Cardiac muscle cell (in vitro differentiated cells and primary cell): Measurements from ENCODE around the gene DNAH3. TPM values are rescaled to one million over a fixed set of nuclear protein-coding genes. Genes with fewer than 3 reads are reported as not detected.
A peak's percentile ranks its signal among the peaks of the same experiment; 100 is the strongest.

ENCODE experiments used
- DNase-seq, 2 donors: peaks; one replicate each; pipeline versions ENCODE4 v3.0.0 to v3.0.0-alpha.2; 2010 to 2017; ENCODE audit warnings: low read depth in 1 of 2, low spot score in 1 of 2
- H3K27ac ChIP-seq: fragments of 200-600 bp; sonication (generic); 2 replicates; pipeline ENCODE4 v1.5.1; 2016
- H3K27me3 ChIP-seq: fragments of 200-600 bp; sonication (generic); 2 replicates; pipeline ENCODE4 v1.6.0; 2016; ENCODE audit warnings: control low read depth
- H3K36me3 ChIP-seq: fragments of 200-600 bp; sonication (generic); 2 replicates; pipeline ENCODE4 v1.5.1; 2016; ENCODE audit warnings: control low read depth
- H3K4me1 ChIP-seq: fragments of 200-600 bp; sonication (generic); 2 replicates; pipeline ENCODE4 v1.8.1; 2017; ENCODE audit warnings: low read depth, mild to moderate bottlenecking, mixed run types
- H3K4me3 ChIP-seq: fragments of 200-600 bp; sonication (generic); 2 replicates; pipeline ENCODE4 v1.5.1; 2016; ENCODE audit warnings: mild to moderate bottlenecking
- H3K9me3 ChIP-seq: fragments of 200-600 bp; sonication (generic); 2 replicates; pipeline ENCODE4 v1.5.1; 2017; ENCODE audit warnings: low read depth, mild to moderate bottlenecking, control low read depth
- polyA plus RNA-seq: library from polyadenylated mRNA; unstranded; fragments of >200 nt; fragmentation: Nextera tagmentation; extraction: Ambion mirVana; gene quantifications from 2 replicates; pipeline ENCODE4 v1.2.1, GENCODE V29; 2016
- total RNA-seq: library from RNA; depleted of rRNA; stranded (reverse); fragments of >200 nt; gene quantifications from 2 replicates; pipeline ENCODE4 v1.2.3, GENCODE V29; 2016
- TF ChIP-seq, protein P1 (sequence below): IDR thresholded peaks from 2 replicates; pipeline ENCODE4 v1.5.1; 2012; ENCODE audit warnings: low read depth, mild to moderate bottlenecking, low read length

Gene DNAH3
- total and polyA plus RNA-seq, 2 experiments from 2014 or later = 0.39 TPM; not detected in 1

- H3K36me3 ChIP-seq = no peaks in the 10 kb centered on the region
- peaks cover 17% of the 10 kb centered on the region for H3K4me1 ChIP-seq
- H3K9me3 ChIP-seq = no peaks in the 10 kb centered on the region
- no peak overlapping the region for H3K4me3 ChIP-seq
- TF ChIP-seq, protein P1, sequence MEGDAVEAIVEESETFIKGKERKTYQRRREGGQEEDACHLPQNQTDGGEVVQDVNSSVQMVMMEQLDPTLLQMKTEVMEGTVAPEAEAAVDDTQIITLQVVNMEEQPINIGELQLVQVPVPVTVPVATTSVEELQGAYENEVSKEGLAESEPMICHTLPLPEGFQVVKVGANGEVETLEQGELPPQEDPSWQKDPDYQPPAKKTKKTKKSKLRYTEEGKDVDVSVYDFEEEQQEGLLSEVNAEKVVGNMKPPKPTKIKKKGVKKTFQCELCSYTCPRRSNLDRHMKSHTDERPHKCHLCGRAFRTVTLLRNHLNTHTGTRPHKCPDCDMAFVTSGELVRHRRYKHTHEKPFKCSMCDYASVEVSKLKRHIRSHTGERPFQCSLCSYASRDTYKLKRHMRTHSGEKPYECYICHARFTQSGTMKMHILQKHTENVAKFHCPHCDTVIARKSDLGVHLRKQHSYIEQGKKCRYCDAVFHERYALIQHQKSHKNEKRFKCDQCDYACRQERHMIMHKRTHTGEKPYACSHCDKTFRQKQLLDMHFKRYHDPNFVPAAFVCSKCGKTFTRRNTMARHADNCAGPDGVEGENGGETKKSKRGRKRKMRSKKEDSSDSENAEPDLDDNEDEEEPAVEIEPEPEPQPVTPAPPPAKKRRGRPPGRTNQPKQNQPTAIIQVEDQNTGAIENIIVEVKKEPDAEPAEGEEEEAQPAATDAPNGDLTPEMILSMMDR = no peak
- H3K27ac ChIP-seq = no peak overlapping the region
- H3K27me3 ChIP-seq = no peaks in the 10 kb centered on the region
- peak in 1 of 2 donors; percentile 59 for DNase-seq
These were observed 245.1 kb downstream of the DNAH3 start for GRCh38 chr16:20905576-20905975.

- peak in 1 of 2 donors; percentile 88 for DNase-seq
- Histone ChIP-seq H3K4me3 (no peak overlapping the region), H3K27ac (peak overlapping the region; percentile 17), H3K4me1 (peaks cover 17% of the 10 kb centered on the region), H3K27me3 (no peaks in the 10 kb centered on the region), H3K9me3 (no peaks in the 10 kb centered on the region), H3K36me3 (no peaks in the 10 kb centered on the region)
- TF ChIP-seq, protein P1 = no peak
These were observed 246.1 kb downstream of the DNAH3 start for GRCh38 chr16:20904507-20905081.

DNA sequence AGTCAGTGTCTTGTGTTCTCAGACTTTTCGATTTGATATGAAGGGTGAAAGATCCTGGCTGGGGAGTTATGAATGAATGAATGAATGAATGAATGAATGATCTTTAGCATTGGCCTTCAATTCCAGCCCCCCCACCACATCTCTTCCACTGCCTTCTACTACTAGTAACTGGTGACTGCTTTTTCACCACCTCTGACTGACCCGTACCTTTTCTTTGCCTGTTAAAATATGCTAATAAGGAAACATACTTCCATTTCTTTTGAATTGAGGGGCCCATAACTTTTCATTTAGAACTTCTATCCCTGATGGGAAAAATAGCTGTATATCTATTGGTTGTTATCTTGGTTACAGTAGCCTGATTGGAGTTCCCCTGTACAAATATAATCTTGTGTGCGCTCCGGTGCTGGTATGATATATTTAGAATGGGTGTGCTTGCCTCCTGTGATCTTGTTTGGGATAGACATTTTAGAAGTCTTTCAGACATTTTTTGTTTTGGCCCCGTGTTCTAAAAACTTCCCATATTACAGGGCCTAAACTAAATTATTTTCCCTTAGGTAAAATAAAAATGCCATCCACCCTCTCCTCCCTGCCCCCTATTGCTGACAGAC lies 246.6 kb downstream of the DNAH3 start:
- Histone ChIP-seq H3K27ac (no peak overlapping the region), H3K9me3 (no peaks in the 10 kb centered on the region), H3K4me1 (peaks cover 20% of the 10 kb centered on the region), H3K4me3 (no peak overlapping the region), H3K36me3 (no peaks in the 10 kb centered on the region), H3K27me3 (no peaks in the 10 kb centered on the region)
- no peak for DNase-seq
- TF ChIP-seq, protein P1 = no peak

DNA sequence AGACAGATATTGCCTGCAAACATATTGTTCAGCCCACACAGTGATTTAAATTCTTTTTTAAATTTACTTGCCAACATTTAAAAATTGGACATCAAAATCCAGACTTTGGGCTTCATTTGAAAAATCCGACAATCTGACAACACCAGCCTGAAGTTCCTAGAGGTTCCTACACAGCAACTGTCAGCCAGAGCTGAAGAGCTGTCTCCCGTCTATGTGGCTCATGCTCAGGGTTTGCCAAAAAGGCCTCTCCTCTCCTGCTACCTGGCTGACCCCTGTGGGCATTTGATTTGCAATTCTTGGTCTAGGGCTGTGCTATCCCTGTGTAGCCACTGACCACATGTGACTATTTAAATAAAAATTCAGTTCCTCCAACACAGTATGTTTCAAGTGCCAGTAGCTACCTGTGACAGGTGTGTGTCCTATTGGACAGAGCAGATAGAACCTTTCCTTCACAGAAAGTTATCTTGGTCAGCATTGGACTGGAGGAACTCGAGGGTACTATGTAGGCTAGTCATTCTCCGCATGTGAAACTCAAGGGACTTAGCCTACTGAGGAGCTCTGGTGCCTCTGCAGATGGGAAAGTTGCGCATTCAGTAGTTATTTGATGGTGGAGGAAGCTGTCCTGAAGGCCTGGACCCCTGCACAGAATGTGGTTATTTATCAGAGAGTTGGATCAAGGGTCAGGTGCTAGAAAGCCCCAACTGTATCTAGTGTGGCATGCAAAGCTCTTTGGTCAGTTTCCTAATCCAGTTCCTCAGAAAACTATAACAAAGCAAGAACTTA lies 247.3 kb downstream of the DNAH3 start:
- TF ChIP-seq, protein P1 = no peak
- Histone ChIP-seq H3K27ac (no peak overlapping the region), H3K4me3 (no peak overlapping the region), H3K27me3 (no peaks in the 10 kb centered on the region), H3K36me3 (no peaks in the 10 kb centered on the region), H3K9me3 (no peaks in the 10 kb centered on the region), H3K4me1 (peaks cover 27% of the 10 kb centered on the region)
- no peak for DNase-seq

DNA sequence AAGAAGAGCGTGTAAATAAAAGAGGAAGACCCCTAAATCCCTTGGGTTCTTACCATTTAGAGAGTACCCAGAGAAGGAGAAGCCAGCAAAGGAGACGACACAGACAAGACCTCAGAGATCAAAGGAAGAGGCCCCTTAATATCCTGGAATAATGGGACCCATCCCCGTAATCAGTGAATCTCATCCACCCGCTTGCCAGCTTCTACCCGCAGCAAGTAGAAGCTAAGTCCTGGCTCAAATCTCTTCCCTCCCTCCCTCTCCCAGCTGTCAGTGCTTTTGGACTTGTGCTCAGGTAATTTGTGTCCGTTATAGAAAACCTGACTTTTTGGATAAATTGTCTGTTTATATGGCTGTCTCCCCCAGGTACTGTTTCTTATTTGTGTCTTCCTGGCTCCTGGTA lies 248.2 kb downstream of the DNAH3 start:
- TF ChIP-seq, protein P1 = no peak
- Histone ChIP-seq H3K27ac (peak overlapping the region; percentile 97), H3K36me3 (no peaks in the 10 kb centered on the region), H3K27me3 (no peaks in the 10 kb centered on the region), H3K4me1 (peaks cover 33% of the 10 kb centered on the region), H3K9me3 (no peaks in the 10 kb centered on the region), H3K4me3 (no peak overlapping the region)
- DNase-seq = no peak
